HG03575 (cell line): Measurements from ENCODE around the gene ANKRD62.
"Not testable (repeated sequence)": the region's sequence is repeated elsewhere in the genome, so short reads cannot be mapped to it uniquely, and the experiment has no call there.

Source experiments
- ATAC-seq: cut with Tn5 transposase; IDR thresholded peaks from one replicate; pipeline ENCODE4 v1.9.1; 2021; ENCODE audit not compliant: unreplicated experiment, insufficient number of reproducible peaks, low FRiP score; ENCODE audit errors: extremely low read depth

Gene ANKRD62

DNA sequence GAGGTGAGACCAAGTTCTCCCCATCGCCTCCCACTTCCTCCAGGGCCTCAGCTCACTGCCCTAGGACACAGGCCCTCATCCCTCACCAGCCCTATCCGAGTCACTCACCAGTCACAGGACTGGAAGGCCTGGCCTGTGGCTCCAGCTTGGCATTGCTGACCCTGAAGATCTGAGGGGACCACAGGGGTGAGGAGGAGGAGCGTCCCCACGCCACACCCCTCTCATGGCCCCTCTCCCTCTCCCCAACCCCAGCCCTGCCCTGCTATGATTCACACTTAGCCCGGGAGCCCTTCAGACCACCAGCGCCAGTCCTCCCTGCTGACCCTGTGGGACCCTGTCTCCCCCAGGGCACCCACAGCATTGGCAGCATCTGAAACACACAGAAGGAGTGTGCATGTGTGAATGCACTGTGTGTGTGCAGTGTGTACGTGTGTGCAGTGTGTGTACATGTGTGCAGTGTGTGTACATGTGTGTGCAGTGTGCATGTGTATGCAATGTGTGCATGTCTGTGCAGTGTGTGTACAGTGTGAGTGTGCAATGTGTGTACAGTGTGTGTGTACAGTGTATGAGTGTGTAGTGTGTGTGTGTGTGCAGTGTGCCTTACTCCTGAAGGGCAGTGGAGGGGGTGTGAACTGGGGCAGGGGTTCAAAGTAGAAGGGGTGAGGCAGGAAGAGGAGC, 29.4 kb upstream of the ANKRD62 start:
- no peak for ATAC-seq

DNA sequence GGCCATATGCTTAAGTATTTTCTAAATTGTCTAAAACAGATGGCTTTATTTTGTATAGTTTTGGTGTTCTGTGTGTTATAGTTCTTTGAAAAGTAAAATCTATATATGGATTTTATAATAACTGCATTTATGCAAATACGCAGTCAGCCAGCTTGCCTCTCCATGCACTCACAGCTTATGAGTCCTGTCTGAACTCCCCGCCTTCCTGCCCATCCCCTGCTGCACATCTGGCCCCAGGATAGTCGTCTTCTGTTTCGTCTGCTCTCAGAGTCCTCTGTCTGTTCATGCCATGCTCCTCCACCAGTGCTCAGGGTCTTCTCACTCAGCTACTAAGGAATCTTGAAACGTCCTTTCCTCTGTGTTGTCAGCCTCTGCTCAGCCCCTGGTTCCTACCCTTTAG, 28.2 kb upstream of the ANKRD62 start:
- no peak for ATAC-seq

- no peak for ATAC-seq
Measured at GRCh38 chr18:12066910-12067511, 26.6 kb upstream of the ANKRD62 start.

DNA sequence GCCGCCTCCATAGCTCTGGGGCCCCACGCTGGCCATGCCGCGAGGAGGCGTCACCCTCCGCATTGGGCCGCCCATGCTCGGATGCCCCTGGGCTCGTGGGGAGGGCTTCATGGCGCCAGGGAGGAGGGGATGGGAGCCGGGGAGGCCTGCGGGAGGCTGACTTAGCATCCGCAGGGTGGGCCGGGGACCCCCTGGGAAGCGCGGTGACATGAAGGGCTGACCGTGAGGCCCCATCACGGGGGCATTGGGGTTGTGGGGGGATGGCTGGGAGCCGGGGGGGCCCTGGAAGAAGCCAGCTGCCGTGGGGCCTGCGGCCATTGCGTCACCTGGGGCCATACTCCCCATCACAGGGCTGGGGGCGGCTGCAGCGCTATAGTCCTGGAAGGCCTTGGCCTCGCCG, 26.0 kb upstream of the ANKRD62 start:
- ATAC-seq, result no peak

- ATAC-seq, result not testable (repeated sequence)
Measured at GRCh38 chr18:12068316-12068949, 25.2 kb upstream of the ANKRD62 start.

GRCh38 chr18:12068950-12069320, 24.7 kb upstream of the ANKRD62 start:
- no peak for ATAC-seq

DNA sequence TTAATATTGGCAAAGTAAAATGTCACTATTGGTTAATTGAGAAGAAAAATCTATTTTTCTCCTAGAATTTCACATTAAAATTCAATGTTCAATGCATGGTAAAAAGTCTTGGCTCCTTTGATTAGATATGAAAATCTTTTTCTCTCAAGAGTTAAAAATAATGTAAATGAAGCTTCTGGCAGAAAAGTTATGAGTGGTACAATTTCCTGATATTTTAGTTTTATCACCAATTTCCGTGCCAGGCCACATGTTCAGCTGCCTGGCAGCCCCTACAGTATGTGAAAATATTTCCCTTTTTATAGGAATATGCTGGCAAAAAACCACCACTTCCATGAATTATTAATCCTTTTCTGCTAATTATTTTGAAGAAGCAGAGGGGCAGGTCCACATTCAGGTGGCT, 22.6 kb upstream of the ANKRD62 start:
- ATAC-seq, result not testable (repeated sequence)

DNA sequence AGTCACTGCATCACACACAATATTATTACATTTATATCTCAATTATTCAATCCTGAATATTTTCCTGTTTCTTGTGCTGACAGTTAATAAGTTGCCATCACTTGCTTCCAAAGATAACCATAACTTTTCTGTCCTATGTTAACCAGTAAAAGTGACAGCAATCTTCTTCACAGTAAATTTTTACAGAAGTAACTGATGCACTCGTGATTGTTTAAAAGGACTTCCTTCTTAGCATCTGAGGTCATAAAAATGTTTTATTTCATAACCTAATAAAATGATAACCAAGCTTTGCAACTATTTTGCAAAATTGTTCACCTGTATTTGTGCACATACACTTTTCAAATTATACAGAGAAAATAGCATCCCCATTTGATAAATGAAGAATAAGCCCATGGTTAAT, 20.6 kb upstream of the ANKRD62 start:
- no peak for ATAC-seq

GRCh38 chr18:12074736-12075135, 18.9 kb upstream of the ANKRD62 start:
- ATAC-seq, result no peak

- ATAC-seq, result no peak
Measured at GRCh38 chr18:12076424-12077140, 17.1 kb upstream of the ANKRD62 start.

GRCh38 chr18:12077994-12078393, 15.6 kb upstream of the ANKRD62 start:
- ATAC-seq, result not testable (repeated sequence)

DNA sequence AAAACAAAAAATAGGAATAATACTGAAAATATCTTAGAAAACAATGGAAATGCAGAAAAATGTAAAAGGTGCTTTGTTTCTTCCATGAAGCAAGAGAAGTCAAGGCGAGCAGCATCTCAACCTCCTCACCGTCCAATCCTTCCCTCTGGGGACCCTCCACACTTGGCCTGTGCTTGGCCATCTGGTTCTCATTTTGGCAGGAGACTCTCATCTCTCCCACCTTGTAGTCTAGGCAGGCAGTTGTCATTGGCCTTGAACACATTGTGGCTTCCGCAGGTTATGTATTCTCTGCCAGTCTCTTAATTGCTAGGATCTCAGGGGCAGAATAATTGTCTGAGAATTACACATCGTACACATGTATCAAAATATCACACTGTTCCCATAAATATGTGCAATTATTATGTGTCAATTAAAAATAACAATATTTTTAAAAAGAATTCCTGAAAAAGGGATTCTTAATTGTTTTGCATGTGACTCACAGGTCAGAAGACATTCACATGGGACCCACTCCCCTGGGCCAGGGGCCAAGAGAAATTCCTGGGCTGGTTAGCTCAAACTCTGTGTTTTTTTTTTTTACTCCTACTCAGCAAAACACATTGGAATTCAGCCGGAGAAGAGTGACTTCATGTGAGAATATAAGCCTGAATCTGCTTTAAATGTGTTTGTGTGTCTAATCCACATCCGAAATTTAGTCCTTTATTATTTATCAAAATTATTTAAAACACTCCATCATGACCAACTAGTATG, 14.0 kb upstream of the ANKRD62 start:
- ATAC-seq, result no peak

DNA sequence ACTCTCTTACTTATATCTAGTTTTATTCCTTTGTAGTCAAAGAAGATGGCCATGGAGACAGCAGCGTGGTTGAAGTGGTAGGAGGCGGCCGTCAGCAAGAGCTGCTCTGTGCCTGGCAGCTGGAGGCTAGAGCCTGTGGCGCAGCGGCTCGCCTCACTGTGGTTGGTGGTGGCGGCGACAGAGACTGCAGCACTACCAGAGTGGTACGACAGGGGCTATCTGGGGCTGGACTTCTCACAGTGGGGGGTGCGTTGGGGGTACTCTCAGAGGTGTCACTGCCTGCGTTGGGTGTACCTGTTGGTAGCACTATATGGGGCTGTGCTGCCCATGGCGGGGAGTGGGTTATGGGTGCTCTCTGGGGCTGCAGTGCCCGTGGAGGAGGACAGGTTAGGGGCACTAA, 8.5 kb upstream of the ANKRD62 start:
- no peak for ATAC-seq

- no peak for ATAC-seq
Measured at GRCh38 chr18:12085786-12086185, 7.9 kb upstream of the ANKRD62 start.

DNA sequence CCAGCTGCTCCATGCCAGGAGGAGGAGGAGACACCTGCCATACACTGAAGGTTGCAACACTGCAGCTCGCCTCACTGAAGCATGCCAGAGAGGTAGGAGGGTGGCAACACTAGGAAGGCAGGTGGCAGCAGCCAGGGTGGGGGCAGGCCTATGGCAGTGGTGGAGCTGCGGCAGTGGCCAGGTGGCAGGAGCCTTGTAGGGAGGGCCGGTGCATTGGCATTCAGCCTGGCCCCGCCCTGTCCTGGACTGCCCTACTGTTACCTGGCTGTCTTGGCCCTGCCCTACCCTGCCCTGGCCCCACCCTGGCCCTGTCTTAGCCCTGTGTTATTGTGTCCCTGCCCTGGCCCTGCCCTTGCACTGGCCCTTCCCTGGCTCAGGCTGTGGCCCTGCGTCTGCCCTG, 7.4 kb upstream of the ANKRD62 start:
- ATAC-seq, result no peak

DNA sequence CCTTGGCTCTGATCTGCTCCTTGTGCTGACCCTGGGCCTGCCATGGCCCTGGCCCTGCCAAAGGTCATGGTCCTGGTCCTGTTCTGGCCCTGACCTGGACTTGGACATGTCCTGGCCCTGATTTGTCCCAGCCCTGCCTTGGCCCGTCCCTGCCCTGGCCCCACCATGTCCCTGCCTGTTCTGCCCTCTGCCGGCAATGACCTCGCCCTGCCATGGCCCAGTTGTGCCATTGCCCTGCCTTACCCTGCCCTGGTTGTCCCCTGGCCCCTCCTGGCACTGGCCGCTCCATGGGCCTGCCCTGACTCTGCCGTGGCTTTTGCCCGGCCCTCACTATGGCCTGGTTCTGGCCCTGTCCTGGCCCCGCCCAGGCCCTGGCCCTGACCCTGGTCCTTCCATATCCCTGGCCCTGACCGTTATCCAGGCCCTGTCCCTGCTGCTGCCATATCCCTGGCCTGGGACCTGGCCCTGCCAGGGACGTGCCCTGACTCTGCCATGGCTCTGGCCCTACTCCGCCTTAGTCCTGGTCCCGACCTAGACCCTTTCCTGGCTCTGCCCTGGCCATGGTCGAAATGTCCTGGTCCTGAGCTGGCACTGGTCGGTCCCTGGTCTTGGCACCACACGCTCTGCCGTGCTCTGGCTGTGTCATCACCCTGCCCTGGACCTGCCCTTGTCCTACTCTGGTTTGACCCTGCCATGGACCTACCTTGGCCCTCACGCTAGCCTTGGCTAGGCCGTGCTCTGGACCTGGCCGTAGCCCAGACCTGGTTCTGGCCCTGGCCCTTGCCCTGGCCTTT, 6.8 kb upstream of the ANKRD62 start:
- no peak for ATAC-seq

DNA sequence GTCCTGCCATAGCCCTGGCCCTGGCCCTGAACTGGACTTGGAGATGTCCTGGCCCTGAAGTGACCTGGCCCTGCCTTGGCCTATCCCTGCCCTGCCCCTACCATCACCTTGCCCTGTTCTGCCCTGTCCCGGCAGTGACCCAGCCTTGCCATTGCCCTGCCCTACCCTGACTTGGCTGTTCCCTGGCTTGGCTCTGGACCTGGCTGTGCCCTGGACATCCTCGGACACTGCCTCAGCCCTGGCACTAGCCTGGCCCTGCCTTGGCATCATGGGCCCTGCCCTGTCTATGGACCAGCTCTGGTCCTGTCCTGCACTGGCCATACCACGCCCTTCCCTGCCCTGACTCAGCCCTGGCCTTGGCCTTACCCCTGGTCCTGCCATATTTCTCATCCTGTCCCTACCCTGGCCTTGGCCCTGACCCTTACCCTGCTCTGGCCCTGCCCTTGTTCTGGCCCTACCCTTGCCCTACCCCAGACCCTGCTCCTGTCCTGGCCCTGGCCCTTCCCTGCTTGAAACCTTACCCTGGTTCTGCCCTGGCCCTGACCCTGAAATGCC, 6.1 kb upstream of the ANKRD62 start:
- ATAC-seq, result no peak

- ATAC-seq, result no peak
Measured at GRCh38 chr18:12088096-12088495, 5.5 kb upstream of the ANKRD62 start.
